ENCODE measurements around the gene CST7.
A peak's percentile ranks its signal among the peaks of the same experiment; 100 is the strongest.
"Not testable (repeated sequence)": the region's sequence is repeated elsewhere in the genome, so short reads cannot be mapped to it uniquely, and the experiment has no call there.

- not testable (repeated sequence) for TF ChIP-seq POLR2A (IDR thresholded peaks at IDR 0.05)
- TF ChIP-seq, protein P1, sequence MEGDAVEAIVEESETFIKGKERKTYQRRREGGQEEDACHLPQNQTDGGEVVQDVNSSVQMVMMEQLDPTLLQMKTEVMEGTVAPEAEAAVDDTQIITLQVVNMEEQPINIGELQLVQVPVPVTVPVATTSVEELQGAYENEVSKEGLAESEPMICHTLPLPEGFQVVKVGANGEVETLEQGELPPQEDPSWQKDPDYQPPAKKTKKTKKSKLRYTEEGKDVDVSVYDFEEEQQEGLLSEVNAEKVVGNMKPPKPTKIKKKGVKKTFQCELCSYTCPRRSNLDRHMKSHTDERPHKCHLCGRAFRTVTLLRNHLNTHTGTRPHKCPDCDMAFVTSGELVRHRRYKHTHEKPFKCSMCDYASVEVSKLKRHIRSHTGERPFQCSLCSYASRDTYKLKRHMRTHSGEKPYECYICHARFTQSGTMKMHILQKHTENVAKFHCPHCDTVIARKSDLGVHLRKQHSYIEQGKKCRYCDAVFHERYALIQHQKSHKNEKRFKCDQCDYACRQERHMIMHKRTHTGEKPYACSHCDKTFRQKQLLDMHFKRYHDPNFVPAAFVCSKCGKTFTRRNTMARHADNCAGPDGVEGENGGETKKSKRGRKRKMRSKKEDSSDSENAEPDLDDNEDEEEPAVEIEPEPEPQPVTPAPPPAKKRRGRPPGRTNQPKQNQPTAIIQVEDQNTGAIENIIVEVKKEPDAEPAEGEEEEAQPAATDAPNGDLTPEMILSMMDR (IDR thresholded peaks at IDR 0.05), result peak in 2 of 4 donors; percentile 12 to 28
These were observed 19.0 kb upstream of the CST7 start for GRCh38 chr20:24929867-24930723.

Measured in right lobe of liver (tissue), 4 donors.